Purkinje cell (primary cell): Measurements from ENCODE around the gene AHCYL1. TPM values are rescaled to one million over a fixed set of nuclear protein-coding genes. Genes with fewer than 3 reads are reported as not detected.

Source experiments
- polyA plus RNA-seq: library from polyadenylated mRNA; unstranded; fragments of >200 nt; fragmentation: Nextera tagmentation; gene quantifications from 2 replicates; pipeline ENCODE4 v1.2.1, GENCODE V29; 2014

AHCYL1 gene
- polyA plus RNA-seq = 121 and 154 TPM in 2 replicates

GRCh38 chr1:109984456-109985246, at the start of gene AHCYL1:
AHCYL1 (plus strand) TSS chr1:109984765; CDS start chr1:109985053, 288 bp downstream.

GRCh38 chr1:110034451-110035235, 50.1 kb downstream of the AHCYL1 start, which contains the start of gene STRIP1:
STRIP1 (plus strand) TSS chr1:110034624; CDS start chr1:110034638, 14 bp downstream.

GRCh38 chr1:110070671-110071242, 86.2 kb downstream of the AHCYL1 start, which contains the start of gene ALX3:
ALX3 (minus strand) TSS chr1:110070672; CDS start chr1:110070612, 60 bp downstream.

Other genes with a start within 250 kb of the AHCYL1 start
- gene GSTM3, start 243.7 kb upstream of the AHCYL1 start, polyA plus RNA-seq = 357 and 497 TPM in 2 replicates
- gene EPS8L3, start 220.8 kb upstream of the AHCYL1 start, polyA plus RNA-seq = not detected in 2 replicates
- 0.13 TPM in 1 of 2 replicates, not detected in the other for gene CSF1, start 73.9 kb upstream of the AHCYL1 start, polyA plus RNA-seq
- gene STRIP1, start 49.9 kb downstream of the AHCYL1 start, polyA plus RNA-seq = 6.6 and 9.5 TPM in 2 replicates
- gene ALX3, start 85.9 kb downstream of the AHCYL1 start, polyA plus RNA-seq = not detected in 2 replicates
- not detected in 2 replicates for gene UBL4B, start 127.7 kb downstream of the AHCYL1 start, polyA plus RNA-seq
- 17.4 and 18.2 TPM in 2 replicates for gene SLC6A17, start 165.7 kb downstream of the AHCYL1 start, polyA plus RNA-seq
- gene KCNC4, start 225.5 kb downstream of the AHCYL1 start, polyA plus RNA-seq = 0.03 and 1.9 TPM in 2 replicates